OCI-LY3 (cell line): ENCODE data around the gene MYLK4.

Source experiments
- EZH2phosphoT487 ChIP-seq: fragments of 200-600 bp; shearing (Covaris generic); IDR thresholded peaks from 2 replicates; pipeline ENCODE4 v1.6.1; 2018; ENCODE audit warnings: antibody characterized with exemption, mixed run types, low read depth
- TF ChIP-seq, protein P1 (sequence below): fragments of 200-600, 300-600 bp; sonication (generic); IDR thresholded peaks from 2 replicates; pipeline ENCODE4 v1.5.1; 2014; ENCODE audit warnings: antibody characterized with exemption, low read length, low read depth

DNA sequence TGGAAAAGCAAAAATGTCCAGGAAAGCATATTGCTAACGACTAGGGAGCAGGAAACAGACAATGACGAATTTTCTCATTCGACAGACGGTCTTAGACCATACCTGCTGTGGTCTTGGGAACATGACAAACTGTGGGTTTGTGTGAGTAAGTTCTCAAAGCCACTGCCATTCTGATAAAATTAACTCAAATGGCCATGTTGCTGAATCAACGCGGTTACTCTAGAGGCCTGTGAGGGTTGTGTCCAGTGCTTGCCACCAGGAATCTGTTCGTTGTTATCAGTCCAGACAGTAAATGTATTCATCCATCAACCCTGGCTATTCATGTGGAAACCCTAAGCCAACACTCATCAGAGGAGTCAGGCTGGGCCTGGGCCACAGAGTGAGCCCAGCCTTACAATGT is 124.3 kb downstream of the MYLK4 start:
- TF ChIP-seq, protein P1, sequence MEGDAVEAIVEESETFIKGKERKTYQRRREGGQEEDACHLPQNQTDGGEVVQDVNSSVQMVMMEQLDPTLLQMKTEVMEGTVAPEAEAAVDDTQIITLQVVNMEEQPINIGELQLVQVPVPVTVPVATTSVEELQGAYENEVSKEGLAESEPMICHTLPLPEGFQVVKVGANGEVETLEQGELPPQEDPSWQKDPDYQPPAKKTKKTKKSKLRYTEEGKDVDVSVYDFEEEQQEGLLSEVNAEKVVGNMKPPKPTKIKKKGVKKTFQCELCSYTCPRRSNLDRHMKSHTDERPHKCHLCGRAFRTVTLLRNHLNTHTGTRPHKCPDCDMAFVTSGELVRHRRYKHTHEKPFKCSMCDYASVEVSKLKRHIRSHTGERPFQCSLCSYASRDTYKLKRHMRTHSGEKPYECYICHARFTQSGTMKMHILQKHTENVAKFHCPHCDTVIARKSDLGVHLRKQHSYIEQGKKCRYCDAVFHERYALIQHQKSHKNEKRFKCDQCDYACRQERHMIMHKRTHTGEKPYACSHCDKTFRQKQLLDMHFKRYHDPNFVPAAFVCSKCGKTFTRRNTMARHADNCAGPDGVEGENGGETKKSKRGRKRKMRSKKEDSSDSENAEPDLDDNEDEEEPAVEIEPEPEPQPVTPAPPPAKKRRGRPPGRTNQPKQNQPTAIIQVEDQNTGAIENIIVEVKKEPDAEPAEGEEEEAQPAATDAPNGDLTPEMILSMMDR: no peak
- no peak for TF ChIP-seq EZH2phosphoT487
